Mammary epithelial cell (primary cell): ENCODE measurements around the gene NLRP5.

Source experiments
- CTCF ChIP-seq, 2 donors: IDR thresholded peaks in 1 of 2; conservative IDR thresholded peaks in 1 of 2; 2 replicates each; pipeline ENCODE4 v1.5.1; 2011 to 2012; ENCODE audit warnings: inconsistent platforms in 2 of 2, low read length in 2 of 2, mild to moderate bottlenecking in 2 of 2, control low read depth in 1 of 2, low read depth in 1 of 2; ENCODE audit not compliant: insufficient read depth in 1 of 2; ENCODE audit errors: extremely low read depth in 1 of 2
- EZH2 ChIP-seq: IDR thresholded peaks from 2 replicates; pipeline ENCODE4 v1.6.1; 2012; ENCODE audit warnings: low read length, inconsistent platforms, borderline replicate concordance

- TF ChIP-seq EZH2 (no peak), CTCF (conservative IDR thresholded peaks at IDR 0.05 in 1 of 2, IDR thresholded peaks at IDR 0.05 in 1 of 2; ENCODE audit: extremely low read depth in 1 of 2, insufficient read depth in 1 of 2, low read depth in 1 of 2, low read length in 2 of 2) (no peak)
Observed at GRCh38 chr19:56097306-56097705, 110.7 kb downstream of the NLRP5 start.
